NCI-H1694 (cell line): ENCODE results near the gene FANCE.

ENCODE experiments used
- DNase-seq: peaks from one replicate; lab custom pipeline; 2025; lab: John Stamatoyannopoulos, UW

The FANCE gene

DNA sequence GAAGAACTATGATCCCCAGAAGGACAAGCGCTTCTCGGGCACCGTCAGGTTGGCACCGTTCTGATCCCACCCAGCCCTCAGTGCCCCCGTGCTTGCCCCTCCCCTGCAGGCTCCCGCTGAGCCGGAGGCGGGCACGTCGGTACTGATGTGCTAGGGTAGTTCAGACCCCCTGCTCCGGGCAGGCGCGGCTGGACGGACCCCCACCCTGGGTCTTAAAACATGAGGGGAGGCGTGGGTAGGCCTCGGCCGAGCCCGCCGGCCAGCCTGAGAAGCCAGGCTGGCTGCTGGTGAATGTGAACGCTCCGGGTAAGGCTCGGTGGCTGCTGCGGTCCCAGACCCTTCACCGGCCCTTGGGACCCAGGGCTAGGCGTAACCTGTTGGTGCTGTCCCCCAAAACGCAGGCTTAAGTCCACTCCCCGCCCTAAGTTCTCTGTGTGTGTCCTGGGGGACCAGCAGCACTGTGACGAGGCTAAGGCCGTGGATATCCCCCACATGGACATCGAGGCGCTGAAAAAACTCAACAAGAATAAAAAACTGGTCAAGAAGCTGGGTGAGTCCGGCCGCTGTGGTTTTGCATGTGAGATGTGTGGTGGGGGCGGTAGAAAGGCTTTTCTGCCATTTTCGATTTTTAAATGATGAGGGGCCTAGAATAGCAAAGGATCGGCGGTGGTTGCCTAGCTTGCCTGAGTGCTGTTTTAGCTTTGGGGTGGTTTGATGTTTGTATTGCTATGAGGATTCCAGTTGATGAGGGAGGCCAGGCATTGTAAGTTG, 17.0 kb downstream of the FANCE start:
- no peak for DNase-seq

DNA sequence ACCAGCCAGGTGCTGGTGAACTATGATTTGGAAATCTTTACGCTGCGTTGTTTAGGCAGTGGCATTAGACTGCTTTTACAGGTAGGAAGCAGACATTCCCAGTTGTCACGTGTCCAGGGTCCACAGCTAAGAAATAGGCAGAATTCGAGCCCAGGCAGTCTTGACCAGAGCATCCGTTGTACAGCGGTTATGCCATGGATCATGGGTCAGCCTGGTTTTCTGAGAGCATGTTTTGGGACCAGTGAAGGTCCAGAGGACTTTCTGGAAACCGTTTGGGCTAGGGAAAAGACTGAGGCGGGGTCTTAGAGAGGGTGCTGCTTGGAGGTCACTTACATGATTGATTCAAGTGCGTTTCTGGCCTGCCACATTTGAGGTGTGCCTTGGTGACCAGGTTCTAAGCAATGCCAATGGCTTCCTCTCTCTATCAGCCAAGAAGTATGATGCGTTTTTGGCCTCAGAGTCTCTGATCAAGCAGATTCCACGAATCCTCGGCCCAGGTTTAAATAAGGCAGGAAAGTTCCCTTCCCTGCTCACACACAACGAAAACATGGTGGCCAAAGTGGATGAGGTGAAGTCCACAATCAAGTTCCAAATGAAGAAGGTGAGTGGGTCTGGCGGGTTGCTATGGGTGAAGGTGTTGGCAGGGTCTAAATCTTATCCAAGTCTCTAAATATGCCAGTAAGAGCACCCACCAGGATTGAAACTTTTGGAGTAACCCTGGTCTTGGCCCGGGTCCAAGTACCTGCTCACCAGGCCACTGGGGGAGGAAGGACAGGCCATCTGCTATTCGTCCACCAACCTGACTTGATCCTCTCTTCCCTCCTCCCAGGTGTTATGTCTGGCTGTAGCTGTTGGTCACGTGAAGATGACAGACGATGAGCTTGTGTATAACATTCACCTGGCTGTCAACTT, 17.9 kb downstream of the FANCE start:
- DNase-seq: no peak

DNA sequence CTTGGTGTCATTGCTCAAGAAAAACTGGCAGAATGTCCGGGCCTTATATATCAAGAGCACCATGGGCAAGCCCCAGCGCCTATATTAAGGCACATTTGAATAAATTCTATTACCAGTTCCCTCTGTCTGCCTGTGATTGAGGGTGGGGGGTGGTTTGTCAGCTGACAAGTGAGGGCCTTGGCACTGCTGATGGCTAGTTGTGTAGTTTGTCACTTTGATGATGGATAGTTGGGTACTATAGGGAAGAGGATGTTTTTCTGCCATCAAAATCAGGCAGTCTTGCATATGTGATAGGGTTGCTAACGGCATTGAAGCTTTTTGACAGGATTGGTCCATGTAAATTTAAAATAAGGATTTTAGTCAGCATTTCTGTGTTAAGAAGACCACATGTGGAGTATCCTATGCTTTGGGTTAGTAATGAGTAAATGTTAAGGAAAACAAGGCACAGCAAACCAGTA, 18.6 kb downstream of the FANCE start:
- no peak for DNase-seq

DNA sequence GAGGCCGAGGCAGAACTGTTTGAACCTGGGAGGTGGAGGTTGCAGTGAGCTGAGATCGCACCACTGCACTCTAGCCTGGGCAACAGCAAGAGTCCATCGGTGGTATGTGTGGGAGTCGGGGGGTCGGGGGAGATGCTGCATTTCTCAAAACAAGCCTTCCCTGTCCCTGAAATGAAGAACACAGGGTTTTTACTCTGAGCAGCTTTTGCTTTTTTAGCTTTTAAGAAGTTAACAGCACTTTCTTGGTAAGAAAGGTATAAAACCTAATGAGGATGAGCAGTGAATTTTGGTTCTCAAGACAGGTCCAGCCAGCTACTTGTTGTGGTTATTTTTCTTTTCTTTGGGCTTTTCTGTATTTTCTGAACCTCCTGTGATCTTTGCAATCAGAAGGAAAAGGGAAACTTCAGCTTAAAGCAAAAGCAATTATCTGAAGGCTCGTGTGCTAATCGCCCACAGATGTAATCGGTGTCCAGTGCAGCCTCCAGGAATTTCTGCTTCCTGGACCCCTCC, 19.8 kb downstream of the FANCE start:
- no peak for DNase-seq

DNA sequence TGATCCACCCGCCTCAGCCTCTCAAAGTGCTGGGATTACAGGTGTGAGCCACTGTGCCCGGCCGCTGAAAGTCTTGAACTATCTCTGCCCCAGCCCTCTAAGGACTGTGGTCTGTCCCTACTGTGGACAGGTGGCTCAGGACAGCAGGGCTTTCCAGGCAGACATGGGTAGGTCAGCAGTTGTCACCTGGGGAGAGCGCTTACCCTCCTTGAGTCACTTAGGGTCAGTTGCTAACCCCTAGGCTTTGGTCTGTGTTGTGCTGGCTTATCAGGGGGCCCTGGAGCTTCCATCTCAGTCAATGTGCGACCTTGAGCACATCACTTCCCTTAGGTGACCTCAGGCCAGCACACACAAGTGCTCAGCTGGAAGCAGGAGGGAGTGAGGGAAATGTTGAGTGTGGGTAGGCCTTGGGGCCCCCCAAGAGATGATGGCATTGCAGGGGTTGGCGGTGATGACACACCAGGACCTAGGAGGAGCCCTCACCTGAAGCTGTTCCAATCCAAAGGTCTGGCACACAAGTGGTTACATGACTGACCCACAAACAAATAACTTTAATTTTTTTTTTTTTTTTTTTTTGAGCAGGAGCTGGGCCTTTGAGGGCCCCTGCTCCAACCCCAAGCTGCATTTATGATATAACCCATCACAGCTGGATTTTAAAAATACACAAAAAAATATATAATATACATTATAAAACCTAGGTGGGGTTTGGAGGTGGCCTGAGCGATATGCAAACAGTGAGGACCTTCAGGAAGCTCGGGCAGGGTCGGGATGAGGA, 21.1 kb downstream of the FANCE start:
- DNase-seq: no peak

DNA sequence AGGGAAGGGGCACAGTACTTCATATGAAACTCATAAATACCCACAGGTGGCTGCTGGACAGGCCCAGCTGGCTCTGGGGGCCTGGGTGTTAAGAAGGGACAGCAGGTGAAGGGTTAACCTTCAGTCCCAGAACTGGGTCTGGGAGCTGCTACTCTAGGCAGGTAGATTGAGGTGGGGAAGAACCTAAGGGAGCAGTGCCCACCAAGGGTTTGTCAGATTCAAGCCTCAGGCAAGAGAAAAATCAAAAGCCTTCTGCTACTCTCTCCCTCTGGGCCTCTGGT, 21.7 kb downstream of the FANCE start:
- no peak for DNase-seq

DNA sequence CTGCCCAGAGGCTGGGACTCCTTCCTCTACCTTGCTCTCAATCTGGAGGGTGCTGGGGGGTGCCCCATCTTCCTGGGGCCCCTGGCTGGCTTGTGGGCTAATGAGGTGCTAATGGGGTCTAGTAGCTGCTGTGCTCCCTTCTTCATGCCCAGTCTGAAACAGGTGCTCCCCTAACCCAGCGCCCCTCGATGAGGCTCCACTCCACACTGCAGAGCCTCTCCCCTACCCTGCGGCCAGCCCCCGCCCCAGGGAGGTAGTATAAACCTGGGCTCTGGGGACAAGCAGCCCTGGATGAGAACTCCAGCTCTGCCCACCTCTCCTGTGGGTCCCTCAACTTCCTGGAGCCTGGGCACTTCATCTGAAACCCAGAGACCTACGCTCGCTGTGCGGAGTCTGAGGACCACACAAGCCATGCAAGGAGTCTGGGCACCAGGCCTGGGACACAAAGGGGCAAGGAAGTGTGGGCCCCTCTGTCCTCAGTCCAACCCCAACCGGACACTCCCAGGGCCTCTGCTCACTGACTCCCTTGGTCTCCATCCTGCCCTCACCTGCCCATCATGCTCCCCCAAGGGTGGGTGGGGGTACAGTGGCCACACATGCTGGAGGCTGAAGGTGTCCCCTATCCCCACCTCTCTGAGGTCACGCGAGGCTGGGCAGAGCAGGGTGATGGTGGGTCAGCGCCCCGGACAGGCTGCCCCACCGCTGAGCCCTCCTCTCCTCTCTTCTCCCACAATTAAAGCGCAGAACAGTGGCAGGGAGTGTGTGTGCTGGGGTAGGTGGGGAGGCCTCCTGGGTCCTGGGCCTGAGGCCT, 22.2 kb downstream of the FANCE start:
- no peak for DNase-seq

DNA sequence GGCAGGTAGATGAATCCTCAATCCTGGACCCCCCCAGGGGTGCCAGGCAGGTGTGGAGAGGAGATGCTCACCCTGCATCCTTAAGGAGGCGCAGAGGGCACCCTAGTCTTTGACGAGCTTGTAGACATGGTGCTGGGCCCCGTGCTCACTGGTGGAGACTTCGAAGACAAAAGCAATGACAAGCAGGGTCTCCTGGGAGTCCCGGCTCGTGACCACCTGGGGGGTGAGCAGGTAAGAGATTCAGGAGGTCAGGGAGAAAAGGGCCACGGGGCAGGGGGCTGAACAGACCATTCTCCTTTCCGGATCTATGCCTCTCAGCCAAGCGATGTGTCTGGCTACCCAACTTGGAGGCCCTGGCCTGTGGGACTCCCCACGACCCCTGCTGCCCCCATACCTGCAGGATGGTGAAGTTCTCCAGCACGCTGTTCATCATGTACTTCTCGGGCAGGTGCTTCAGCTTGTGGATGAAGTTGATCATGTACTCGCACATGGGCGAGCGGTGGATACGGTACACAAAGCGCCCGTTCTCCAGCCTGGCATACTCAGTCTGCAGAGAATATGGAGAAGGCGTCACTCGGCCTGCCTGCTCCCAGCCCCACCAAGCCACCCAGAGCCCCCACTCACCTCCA, 22.9 kb downstream of the FANCE start:
- no peak for DNase-seq

DNA sequence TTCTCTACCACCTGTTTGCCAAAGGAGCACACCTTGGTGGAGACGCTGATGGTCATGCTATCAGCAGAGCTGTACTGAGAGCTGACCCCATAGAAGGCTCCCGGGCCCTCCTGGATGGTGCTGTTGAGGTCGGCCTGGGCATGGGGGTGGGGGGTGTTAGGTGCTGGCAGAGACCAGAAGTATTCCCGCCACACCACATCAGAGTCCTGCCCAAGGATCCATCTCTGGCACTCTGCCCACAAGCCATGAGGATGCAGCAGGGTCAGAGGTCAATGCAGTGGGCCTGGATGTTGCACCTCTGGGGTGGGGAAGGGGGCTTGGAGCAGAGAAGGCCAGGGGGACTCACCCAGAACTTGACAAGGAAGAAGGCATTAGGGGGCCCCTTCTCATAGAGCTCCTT, 23.4 kb downstream of the FANCE start:
- no peak for DNase-seq

DNA sequence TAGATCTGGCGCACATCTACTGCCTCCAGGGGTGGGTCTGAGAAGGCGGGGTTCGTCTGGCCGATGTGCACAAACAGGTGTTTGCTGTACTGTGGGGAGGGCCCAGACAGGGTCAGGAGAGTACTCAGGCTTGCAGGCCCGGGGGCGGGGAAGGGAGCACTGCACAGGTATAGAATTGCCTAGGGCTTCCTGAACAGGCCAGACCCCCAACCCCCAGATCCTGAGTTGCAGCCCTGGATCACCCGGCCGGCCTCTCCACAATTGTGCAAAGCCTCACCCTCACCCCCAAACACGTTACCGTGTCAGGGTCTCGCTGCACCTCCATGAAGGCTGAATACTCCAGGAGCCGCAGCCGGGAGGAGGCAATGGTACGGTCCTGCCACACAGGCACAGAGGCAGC, 23.9 kb downstream of the FANCE start:
- DNase-seq: no peak

DNA sequence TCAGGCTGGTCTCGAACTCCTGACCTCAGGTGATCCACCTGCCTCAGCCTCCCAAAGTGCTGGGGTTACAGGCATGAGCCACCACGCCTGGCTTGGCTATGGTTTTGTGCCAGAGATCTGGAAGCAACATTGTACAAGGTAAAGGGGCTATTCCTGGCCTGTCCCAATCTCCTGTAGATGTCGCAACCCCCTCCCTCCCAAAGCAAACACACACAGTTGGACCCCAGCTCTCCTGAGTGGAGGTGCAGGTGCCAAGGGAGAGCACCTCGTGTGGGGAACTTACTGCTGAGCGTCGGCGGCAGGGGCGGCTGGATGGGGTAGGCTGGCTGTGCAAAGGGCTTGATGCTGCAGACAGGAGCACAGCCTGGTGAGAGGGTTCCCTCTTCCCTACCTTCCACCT, 24.9 kb downstream of the FANCE start:
- DNase-seq: no peak

DNA sequence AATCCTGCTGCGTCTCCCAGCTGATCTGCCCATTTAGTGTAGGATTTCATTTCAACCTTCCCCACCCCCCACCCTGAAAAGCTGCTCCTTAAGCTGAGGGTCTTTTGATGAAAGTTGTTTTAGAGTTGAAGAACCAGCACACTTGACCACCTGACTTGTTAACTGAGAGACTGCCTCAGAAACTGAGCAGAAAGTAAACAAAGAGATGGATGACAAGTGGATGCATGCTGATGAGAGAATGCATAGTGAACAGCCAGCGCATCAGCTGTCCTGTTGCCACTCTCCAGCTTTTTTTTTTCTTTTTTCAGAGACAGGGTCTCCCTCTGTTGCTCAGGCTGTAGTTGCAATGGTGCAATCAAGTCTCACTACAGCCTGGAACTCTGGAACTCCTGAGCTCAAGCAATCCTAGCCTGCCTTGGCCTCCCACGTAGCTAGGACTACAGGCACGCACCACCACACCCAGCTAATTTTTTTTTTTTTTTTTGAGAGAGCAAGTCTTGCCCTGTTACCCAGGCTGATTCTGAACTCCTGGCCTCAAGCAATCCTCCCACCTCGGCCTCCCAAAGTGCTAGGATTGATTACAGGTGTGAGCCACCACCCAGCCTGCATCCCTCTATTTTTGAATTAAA, 25.5 kb downstream of the FANCE start:
- no peak for DNase-seq

DNA sequence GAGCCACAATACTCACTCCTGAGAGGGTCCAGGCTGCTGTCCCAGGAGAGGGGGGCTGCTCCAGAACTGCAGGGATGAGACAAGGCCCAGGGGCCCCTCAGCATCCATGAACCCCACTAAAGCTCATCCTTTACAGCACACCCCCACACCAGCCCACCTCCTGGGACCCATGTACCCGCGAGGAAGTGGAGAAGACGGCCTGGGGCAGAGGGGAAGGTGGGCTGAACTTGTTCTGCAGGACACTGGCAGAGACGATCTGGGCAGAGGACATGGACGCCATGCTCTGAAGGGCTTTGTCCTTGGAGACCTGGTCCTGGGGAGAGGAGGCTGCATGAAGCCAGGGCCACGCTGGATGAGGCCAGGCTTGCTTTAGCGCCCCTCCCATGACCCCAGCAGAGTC, 26.1 kb downstream of the FANCE start:
- DNase-seq: no peak

DNA sequence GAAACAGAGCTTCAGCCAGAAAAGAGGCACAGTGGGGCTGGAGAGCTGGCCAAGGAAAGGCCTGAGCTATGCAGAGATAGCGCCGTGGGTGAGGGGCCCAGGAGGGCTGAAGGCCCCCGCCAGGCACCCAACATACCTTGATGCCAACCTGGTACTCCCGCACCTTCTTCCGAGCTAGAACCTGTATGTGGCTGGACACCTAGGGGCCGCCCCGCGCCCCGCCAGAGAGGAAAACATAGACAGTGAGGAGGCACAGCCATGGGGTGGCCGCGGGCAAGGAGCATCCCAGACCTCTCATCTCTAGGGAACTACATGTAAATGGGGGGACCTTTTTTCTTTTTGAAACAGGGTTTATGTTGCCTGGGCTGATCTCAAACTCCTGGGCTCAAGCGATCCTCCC, 28.0 kb downstream of the FANCE start:
- no peak for DNase-seq

DNA sequence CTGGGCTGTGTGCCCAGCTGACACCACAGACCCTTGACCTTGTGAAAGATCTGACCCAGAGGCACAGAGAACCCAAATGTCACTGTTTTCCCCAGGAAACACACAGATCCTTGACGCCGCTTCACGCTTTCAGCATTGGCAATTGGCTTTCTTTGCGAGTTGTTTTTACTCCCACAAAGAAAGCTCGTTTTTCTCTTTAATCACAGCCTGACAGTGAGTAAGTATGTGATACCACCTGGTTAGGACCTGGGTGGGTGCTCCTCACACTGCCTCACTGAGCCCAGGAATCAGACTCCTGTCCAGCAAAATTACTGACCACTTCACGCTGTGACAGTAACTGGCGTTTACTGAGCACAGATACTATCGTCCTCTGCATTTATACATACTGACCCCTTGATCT, 29.1 kb downstream of the FANCE start:
- DNase-seq: no peak

DNA sequence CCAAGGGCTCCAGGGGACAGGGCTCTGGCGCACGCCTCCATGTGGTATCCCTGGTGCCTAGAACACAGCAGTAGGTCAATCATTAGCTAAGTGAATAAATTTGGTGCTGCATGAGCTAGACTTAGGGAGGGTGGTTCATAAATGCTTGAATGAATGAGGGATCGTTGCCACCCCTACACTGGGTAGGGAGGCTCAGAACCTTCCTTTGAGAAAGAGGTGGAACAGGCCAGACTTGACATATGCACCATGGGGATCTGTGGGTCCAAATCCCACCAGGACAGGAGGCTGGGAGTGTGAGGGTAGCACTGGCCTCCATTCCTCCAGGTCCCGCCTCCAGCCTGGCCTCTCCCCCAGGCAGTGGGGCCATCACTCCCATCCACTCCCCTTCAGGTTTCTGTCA, 30.9 kb downstream of the FANCE start:
- no peak for DNase-seq

DNA sequence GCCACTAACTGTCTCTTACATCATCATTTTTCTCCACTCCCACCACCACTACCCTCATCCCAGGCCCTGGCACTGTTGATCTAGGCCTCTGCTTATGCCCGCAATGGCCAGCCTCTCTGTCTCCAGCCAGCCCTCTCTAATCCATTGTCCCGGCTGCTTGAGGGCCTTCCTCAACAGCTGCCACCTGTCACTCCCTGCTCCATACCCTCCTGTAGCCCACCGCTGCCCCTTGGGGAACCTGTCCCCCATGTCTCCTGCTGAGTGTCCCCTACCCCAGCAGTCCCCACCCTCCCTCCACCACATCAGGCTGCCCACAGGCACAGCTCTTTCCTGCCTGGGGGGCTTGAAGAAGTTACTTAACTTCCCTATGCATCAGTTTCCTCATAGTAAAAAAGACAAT, 31.4 kb downstream of the FANCE start:
- no peak for DNase-seq

DNA sequence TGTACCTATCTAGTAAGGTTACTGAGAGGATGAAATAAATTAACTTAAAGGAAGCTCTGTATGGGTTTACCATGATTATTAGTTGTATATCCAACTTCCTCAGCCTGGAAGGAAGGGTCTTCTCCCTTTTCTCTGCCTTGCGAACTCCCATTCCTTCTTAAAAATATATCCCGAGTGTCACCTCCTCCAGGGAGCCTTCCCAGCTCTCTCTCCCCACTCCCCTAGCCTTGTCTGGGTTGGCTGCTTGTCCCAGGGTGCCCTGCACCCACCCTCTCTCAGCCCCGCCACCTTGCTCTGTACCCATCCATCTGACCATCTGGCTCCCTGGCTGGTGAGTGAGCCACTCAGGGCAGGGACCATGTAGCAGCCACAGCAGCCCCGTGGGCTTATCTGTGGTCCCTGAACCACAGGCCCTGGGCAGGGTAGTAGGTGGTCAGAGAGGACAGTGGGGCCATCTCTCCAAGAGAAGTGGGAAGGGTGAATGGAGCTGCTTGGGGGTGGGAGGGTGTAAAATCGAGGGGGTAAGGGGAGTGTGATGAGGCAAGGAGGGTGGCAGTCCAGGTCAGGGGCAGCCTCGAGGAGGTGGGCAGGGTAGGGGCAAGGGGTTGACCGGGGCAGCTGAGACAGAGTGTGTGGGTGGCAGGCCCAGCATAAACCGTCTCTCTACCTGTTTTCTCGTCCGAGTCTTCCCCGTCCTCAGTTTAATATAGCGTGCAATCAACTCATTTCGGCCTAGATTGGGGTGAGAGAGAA, 31.9 kb downstream of the FANCE start:
- no peak for DNase-seq

DNA sequence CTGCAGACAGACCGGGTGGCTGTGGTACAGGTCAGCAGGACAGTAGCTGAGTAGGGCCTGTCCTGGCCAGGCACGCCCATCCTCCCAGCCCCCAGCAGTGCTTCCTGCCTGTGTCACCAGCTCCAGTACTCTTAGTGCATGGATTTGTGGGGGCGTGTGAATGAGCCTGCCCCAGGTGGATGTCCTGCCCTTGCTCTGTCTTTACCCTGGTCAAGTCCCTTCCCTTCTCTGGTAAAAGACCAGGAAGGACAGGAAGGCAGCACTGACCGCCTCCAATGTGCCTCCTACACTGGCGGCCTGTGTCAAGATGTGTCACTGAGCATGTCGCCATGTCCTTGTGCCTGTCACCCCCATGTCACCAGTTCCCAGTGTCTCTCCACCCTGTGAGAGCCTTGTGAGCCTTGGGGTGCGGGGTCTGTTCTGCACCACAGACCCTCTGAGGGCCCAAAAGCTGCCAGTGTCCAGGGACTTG, 32.8 kb downstream of the FANCE start:
- DNase-seq: no peak

DNA sequence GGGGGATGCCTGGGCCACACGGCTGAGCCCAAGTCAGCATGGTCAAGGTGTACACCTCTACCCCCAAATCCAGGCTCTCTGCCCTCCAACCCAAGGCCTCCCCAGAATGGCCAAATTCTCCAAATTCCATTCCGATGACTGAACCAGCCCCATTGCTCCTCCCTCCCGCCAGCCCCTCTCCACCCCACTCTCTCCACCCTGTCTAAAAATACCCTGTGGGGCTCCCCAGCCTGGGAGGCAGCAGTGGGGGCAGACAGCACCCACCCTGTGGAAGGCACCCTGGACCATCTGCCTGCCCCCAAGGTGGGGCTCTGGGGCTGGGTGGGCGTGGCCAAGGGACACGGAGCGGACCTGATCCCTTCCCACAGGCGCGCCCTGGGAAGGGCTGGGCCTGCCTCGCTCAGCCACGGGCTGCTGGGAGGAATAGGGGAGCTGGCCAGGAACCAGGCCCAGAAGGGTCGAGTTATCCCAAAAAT, 33.3 kb downstream of the FANCE start:
- DNase-seq: no peak
